Right atrium auricular region (tissue), 2 donors: ENCODE measurements around the gene PIWIL4. TPM values are rescaled to one million over a fixed set of nuclear protein-coding genes. Genes with fewer than 3 reads are reported as not detected.

Source experiments
- DNase-seq: peaks from one replicate; pipeline ENCODE4 v3.0.0-alpha.2; 2019; ENCODE audit warnings: low spot score
- H3K27ac ChIP-seq, 2 donors: fragments of 200-600 bp; sonication (generic); 1 replicate in 1 of 2; 2 replicates in 1 of 2; pipeline ENCODE4 v1.5.1; 2016 to 2019
- H3K27me3 ChIP-seq, 2 donors: fragments of 200-600 bp; sonication (generic); one replicate each; pipeline versions ENCODE4 v1.5.1 to v1.6.0; 2017 to 2019
- H3K36me3 ChIP-seq: fragments of 200-600 bp; sonication (generic); one replicate; pipeline ENCODE4 v1.5.1; 2016
- H3K4me1 ChIP-seq, 2 donors: fragments of 200-600 bp; sonication (generic); one replicate each; pipeline versions ENCODE4 v1.5.1 to v1.6.0; 2017 to 2019
- H3K4me3 ChIP-seq, 2 donors: fragments of 200-600 bp; sonication (generic); 1 replicate in 1 of 2; 2 replicates in 1 of 2; pipeline ENCODE4 v1.5.1; 2017 to 2019; ENCODE audit warnings: mild to moderate bottlenecking in 1 of 2, moderate library complexity in 1 of 2
- H3K9me3 ChIP-seq, 2 donors: fragments of 200-600 bp; sonication (generic); one replicate each; pipeline ENCODE4 v1.5.1; 2019
- CTCF ChIP-seq, 2 donors: fragments of 200-600 bp; sonication (generic); IDR thresholded peaks; one replicate each; pipeline ENCODE4 v1.5.1; 2019; ENCODE audit warnings: antibody characterized with exemption in 2 of 2
- total RNA-seq, 2 donors: library from RNA; depleted of rRNA; stranded (reverse); fragments of >200 nt; gene quantifications; one replicate each; pipeline ENCODE4 v1.1.0, GENCODE V29; 2016

PIWIL4 gene
- total RNA-seq, 2 donors from 2014 or later = 1.8 to 3.2 TPM

- H3K36me3 ChIP-seq = peaks cover 4% of the 10 kb centered on the region
- H3K4me3 ChIP-seq = no peak overlapping the region
- no peak for DNase-seq
- TF ChIP-seq CTCF (IDR thresholded peaks at IDR 0.05) = no peak
- H3K27me3 ChIP-seq = no peaks in the 10 kb centered on the region
- no peaks in the 10 kb centered on the region for H3K9me3 ChIP-seq
- no peaks in the 10 kb centered on the region for H3K4me1 ChIP-seq
- no peak overlapping the region for H3K27ac ChIP-seq
Observed at GRCh38 chr11:94586546-94586945, 19.4 kb downstream of the PIWIL4 start.

GRCh38 chr11:94586978-94587377 is 19.8 kb downstream of the PIWIL4 start:
- Histone ChIP-seq H3K27me3 (no peaks in the 10 kb centered on the region), H3K27ac (no peak overlapping the region), H3K4me1 (no peaks in the 10 kb centered on the region), H3K4me3 (no peak overlapping the region), H3K9me3 (no peaks in the 10 kb centered on the region), H3K36me3 (peaks cover 4% of the 10 kb centered on the region)
- TF ChIP-seq CTCF (IDR thresholded peaks at IDR 0.05) = no peak
- no peak for DNase-seq

GRCh38 chr11:94588366-94588942 is 21.3 kb downstream of the PIWIL4 start:
- Histone ChIP-seq H3K36me3 (peaks cover 4% of the 10 kb centered on the region), H3K4me3 (no peak overlapping the region), H3K9me3 (no peaks in the 10 kb centered on the region), H3K27ac (no peak overlapping the region), H3K27me3 (no peaks in the 10 kb centered on the region), H3K4me1 (no peaks in the 10 kb centered on the region)
- no peak for DNase-seq
- no peak for TF ChIP-seq CTCF (IDR thresholded peaks at IDR 0.05)

GRCh38 chr11:94590352-94591041 is 23.3 kb downstream of the PIWIL4 start:
- no peak for TF ChIP-seq CTCF (IDR thresholded peaks at IDR 0.05)
- Histone ChIP-seq H3K9me3 (no peaks in the 10 kb centered on the region), H3K27me3 (no peaks in the 10 kb centered on the region), H3K4me3 (no peak overlapping the region), H3K36me3 (peaks cover 4% of the 10 kb centered on the region), H3K4me1 (no peaks in the 10 kb centered on the region), H3K27ac (no peak overlapping the region)
- no peak for DNase-seq

GRCh38 chr11:94593030-94593429 is 25.9 kb downstream of the PIWIL4 start:
- Histone ChIP-seq H3K4me3 (no peak overlapping the region), H3K27ac (no peak overlapping the region), H3K27me3 (no peaks in the 10 kb centered on the region), H3K9me3 (no peaks in the 10 kb centered on the region), H3K4me1 (no peaks in the 10 kb centered on the region), H3K36me3 (peaks cover 4% of the 10 kb centered on the region)
- no peak for DNase-seq
- TF ChIP-seq CTCF (IDR thresholded peaks at IDR 0.05) = no peak

- H3K27ac ChIP-seq = no peak overlapping the region
- no peaks in the 10 kb centered on the region for H3K4me1 ChIP-seq
- H3K27me3 ChIP-seq = no peaks in the 10 kb centered on the region
- H3K4me3 ChIP-seq = no peak overlapping the region
- peaks cover 4% of the 10 kb centered on the region for H3K36me3 ChIP-seq
- no peak for DNase-seq
- no peak for TF ChIP-seq CTCF (IDR thresholded peaks at IDR 0.05)
- no peaks in the 10 kb centered on the region for H3K9me3 ChIP-seq
Observed at GRCh38 chr11:94595076-94595475, 27.9 kb downstream of the PIWIL4 start.
